Erythroblast (primary cell): ENCODE results near the gene SRBD1.

ENCODE experiments used
- DNase-seq, 2 experiments: peaks; one replicate each; lab custom pipeline; 2025; lab: John Stamatoyannopoulos, UW
- GATA1 ChIP-seq: IDR thresholded peaks from 2 replicates; pipeline ENCODE4 v1.6.1; 2011; ENCODE audit warnings: low read depth, mild to moderate bottlenecking, control low read depth, low read length, moderate library complexity
- POLR2A ChIP-seq: IDR thresholded peaks from 2 replicates; pipeline ENCODE4 v1.6.1; 2011; ENCODE audit warnings: mild to moderate bottlenecking, low read length

Gene SRBD1

GRCh38 chr2:45379399-45380087 lies 231.5 kb downstream of the SRBD1 start:
- TF ChIP-seq POLR2A = no peak
- TF ChIP-seq GATA1 = no peak
- no peak for DNase-seq

- DNase-seq = no peak
- TF ChIP-seq POLR2A (no peak), GATA1 (no peak)
Measured at GRCh38 chr2:45373534-45373933, 237.5 kb downstream of the SRBD1 start.

GRCh38 chr2:45370369-45370768 lies 240.7 kb downstream of the SRBD1 start:
- no peak for TF ChIP-seq POLR2A
- TF ChIP-seq GATA1 = no peak
- peak in 1 of 2 experiments; percentile 10 for DNase-seq

- TF ChIP-seq POLR2A (no peak), GATA1 (no peak)
Measured at GRCh38 chr2:45368792-45369191, 242.3 kb downstream of the SRBD1 start.

GRCh38 chr2:45361666-45362065 lies 249.4 kb downstream of the SRBD1 start:
- DNase-seq = no peak
- no peak for TF ChIP-seq POLR2A

More at GRCh38 chr2:45368792-45369191, 242.3 kb downstream of the SRBD1 start:
- no peak for DNase-seq

GRCh38 chr2:45354776-45355175 lies 256.3 kb downstream of the SRBD1 start:
- no peak for DNase-seq
- TF ChIP-seq POLR2A (no peak), GATA1 (no peak)

- TF ChIP-seq POLR2A (no peak), GATA1 (no peak)
- DNase-seq = no peak
Measured at GRCh38 chr2:45353879-45354278, 257.2 kb downstream of the SRBD1 start.

GRCh38 chr2:45352506-45352905 lies 258.6 kb downstream of the SRBD1 start:
- DNase-seq = no peak
- TF ChIP-seq GATA1 (no peak), POLR2A (no peak)

- no peak for DNase-seq
- no peak for TF ChIP-seq POLR2A
- TF ChIP-seq GATA1 = no peak
Measured at GRCh38 chr2:45345331-45346234, 265.5 kb downstream of the SRBD1 start.

- TF ChIP-seq POLR2A (no peak), GATA1 (no peak)
- DNase-seq = no peak
Measured at GRCh38 chr2:45344502-45344901, 266.6 kb downstream of the SRBD1 start.

- no peak for DNase-seq
- no peak for TF ChIP-seq GATA1
- TF ChIP-seq POLR2A = no peak
Measured at GRCh38 chr2:45344071-45344470, 267.0 kb downstream of the SRBD1 start.

GRCh38 chr2:45343251-45344017 lies 267.6 kb downstream of the SRBD1 start:
- TF ChIP-seq GATA1 = no peak
- TF ChIP-seq POLR2A = no peak
- DNase-seq = no peak

- no peak for DNase-seq
Measured at GRCh38 chr2:45340318-45340717, 270.7 kb downstream of the SRBD1 start.

GRCh38 chr2:45339253-45339652 lies 271.8 kb downstream of the SRBD1 start:
- TF ChIP-seq GATA1 = no peak
- TF ChIP-seq POLR2A = no peak
- no peak for DNase-seq

More at GRCh38 chr2:45340318-45340717, 270.7 kb downstream of the SRBD1 start:
- TF ChIP-seq GATA1 (no peak), POLR2A (no peak)
